ENCODE data around the gene HACD1.

GRCh38 chr10:17648243-17649035, 31.3 kb upstream of the HACD1 start:
- TF ChIP-seq CTCF (conservative IDR thresholded peaks at IDR 0.05 in 1 of 2, IDR thresholded peaks at IDR 0.05 in 1 of 2; ENCODE audit: low read depth in 1 of 2, low read length in 2 of 2) (no peak), EZH2 (IDR thresholded peaks at IDR 0.05; ENCODE audit: low read length, missing control alignments) (no peak)

Measured in fibroblast of lung (primary cell).